Measurements from ENCODE around the gene CCDC86.

DNA sequence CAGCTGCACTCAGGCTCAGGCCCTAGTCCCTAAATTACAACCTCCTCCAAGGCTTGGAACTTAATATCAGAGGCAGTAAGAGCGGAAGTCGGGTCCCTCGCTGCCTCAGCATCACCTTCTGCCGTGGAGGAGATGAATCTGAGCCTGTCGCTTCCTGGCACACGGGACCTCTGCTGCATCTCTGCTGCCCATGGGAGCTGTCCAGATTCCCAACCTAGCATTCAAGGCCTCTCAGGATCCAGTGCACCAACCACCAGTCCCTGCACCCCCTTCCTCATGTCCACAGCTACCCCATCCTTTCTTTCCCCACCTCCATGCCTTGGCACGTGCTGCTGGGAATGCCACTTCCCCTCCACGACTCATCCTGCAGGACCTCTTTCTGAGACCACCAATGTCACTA is 16.3 kb downstream of the CCDC86 start:
- TF ChIP-seq EZH2phosphoT487 (IDR thresholded peaks at IDR 0.05; ENCODE audit: borderline replicate concordance, low read depth, low read length) = no peak
- TF ChIP-seq, protein P1, sequence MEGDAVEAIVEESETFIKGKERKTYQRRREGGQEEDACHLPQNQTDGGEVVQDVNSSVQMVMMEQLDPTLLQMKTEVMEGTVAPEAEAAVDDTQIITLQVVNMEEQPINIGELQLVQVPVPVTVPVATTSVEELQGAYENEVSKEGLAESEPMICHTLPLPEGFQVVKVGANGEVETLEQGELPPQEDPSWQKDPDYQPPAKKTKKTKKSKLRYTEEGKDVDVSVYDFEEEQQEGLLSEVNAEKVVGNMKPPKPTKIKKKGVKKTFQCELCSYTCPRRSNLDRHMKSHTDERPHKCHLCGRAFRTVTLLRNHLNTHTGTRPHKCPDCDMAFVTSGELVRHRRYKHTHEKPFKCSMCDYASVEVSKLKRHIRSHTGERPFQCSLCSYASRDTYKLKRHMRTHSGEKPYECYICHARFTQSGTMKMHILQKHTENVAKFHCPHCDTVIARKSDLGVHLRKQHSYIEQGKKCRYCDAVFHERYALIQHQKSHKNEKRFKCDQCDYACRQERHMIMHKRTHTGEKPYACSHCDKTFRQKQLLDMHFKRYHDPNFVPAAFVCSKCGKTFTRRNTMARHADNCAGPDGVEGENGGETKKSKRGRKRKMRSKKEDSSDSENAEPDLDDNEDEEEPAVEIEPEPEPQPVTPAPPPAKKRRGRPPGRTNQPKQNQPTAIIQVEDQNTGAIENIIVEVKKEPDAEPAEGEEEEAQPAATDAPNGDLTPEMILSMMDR (conservative IDR thresholded peaks at IDR 0.05; ENCODE audit: low read length) = no peak

Measured in OCI-LY7 (cell line).